Measurements from ENCODE around the gene SUSD4. TPM values are rescaled to one million over a fixed set of nuclear protein-coding genes. Genes with fewer than 3 reads are reported as not detected.

The SUSD4 gene
- total RNA-seq, 1 experiment from 2014 or later: 7.2 TPM

GRCh38 chr1:223234534-223234933, 129.4 kb downstream of the SUSD4 start:
- peaks cover 35% of the 10 kb centered on the region for H3K4me1 Mint-ChIP-seq (ENCODE audit: low read depth, unreplicated experiment)
- no peaks in the 10 kb centered on the region for H3K27me3 Mint-ChIP-seq (ENCODE audit: unreplicated experiment)
- peak overlapping the region; percentile 75 for H3K27ac Mint-ChIP-seq (ENCODE audit: unreplicated experiment)
- BruUV-seq (replicated peaks): no TSS peak
- peaks cover 5% of the 10 kb centered on the region for H3K36me3 Mint-ChIP-seq (ENCODE audit: insufficient read depth, unreplicated experiment)
- peaks cover 2% of the 10 kb centered on the region for H3K9me3 Mint-ChIP-seq (ENCODE audit: low read depth, unreplicated experiment)
- no peak for DNase-seq
- no peak for TF ChIP-seq CTCF (IDR thresholded peaks at IDR 0.05; ENCODE audit: unreplicated experiment)
- CTCF ChIA-PET: interaction anchor here (1.5 kb wide), 1 partner anchor 101 kb away, joined by 4 read pairs; no protein-coding TSS in a partner anchor
- intact Hi-C loops (cut with micrococcal nuclease; ENCODE audit: unreplicated experiment): no loop called here
- H3K4me3 Mint-ChIP-seq (ENCODE audit: low read depth, unreplicated experiment): no peak overlapping the region

- peaks cover 5% of the 10 kb centered on the region for H3K36me3 Mint-ChIP-seq (ENCODE audit: insufficient read depth, unreplicated experiment)
Measured at GRCh38 chr1:223234170-223234514, 129.8 kb downstream of the SUSD4 start.

GRCh38 chr1:223233410-223234169, 130.4 kb downstream of the SUSD4 start:
- CTCF ChIA-PET: interaction anchor here (0.7 to 1.7 kb wide), 4 partner anchors 53 to 100 kb away, joined by 3 to 5 read pairs (median 4); no protein-coding TSS in a partner anchor
- intact Hi-C loops (cut with micrococcal nuclease; ENCODE audit: unreplicated experiment): no loop called here
- no TSS peak for BruUV-seq (replicated peaks)
- H3K27me3 Mint-ChIP-seq (ENCODE audit: unreplicated experiment): no peaks in the 10 kb centered on the region
- DNase-seq: peak; percentile 58
- H3K4me1 Mint-ChIP-seq (ENCODE audit: low read depth, unreplicated experiment): peaks cover 35% of the 10 kb centered on the region
- TF ChIP-seq CTCF (IDR thresholded peaks at IDR 0.05; ENCODE audit: unreplicated experiment): no peak
- H3K4me3 Mint-ChIP-seq (ENCODE audit: low read depth, unreplicated experiment): peak overlapping the region; percentile 19
- H3K9me3 Mint-ChIP-seq (ENCODE audit: low read depth, unreplicated experiment): peaks cover 2% of the 10 kb centered on the region
- H3K27ac Mint-ChIP-seq (ENCODE audit: unreplicated experiment): peak overlapping the region; percentile 75
- H3K36me3 Mint-ChIP-seq (ENCODE audit: insufficient read depth, unreplicated experiment): peaks cover 5% of the 10 kb centered on the region

More at GRCh38 chr1:223234170-223234514, 129.8 kb downstream of the SUSD4 start:
- peak overlapping the region; percentile 75 for H3K27ac Mint-ChIP-seq (ENCODE audit: unreplicated experiment)
- TF ChIP-seq CTCF (IDR thresholded peaks at IDR 0.05; ENCODE audit: unreplicated experiment): no peak
- no peak for DNase-seq
- intact Hi-C loops (cut with micrococcal nuclease; ENCODE audit: unreplicated experiment): no loop called here
- no peaks in the 10 kb centered on the region for H3K27me3 Mint-ChIP-seq (ENCODE audit: unreplicated experiment)
- BruUV-seq (replicated peaks): no TSS peak
- peaks cover 35% of the 10 kb centered on the region for H3K4me1 Mint-ChIP-seq (ENCODE audit: low read depth, unreplicated experiment)
- H3K4me3 Mint-ChIP-seq (ENCODE audit: low read depth, unreplicated experiment): no peak overlapping the region
- H3K9me3 Mint-ChIP-seq (ENCODE audit: low read depth, unreplicated experiment): peaks cover 2% of the 10 kb centered on the region
- CTCF ChIA-PET: interaction anchor here (1.5 to 1.7 kb wide), 2 partner anchors 53 to 101 kb away, joined by 4 to 5 read pairs; no protein-coding TSS in a partner anchor

- Mint-ChIP-seq H3K4me1 (ENCODE audit: low read depth, unreplicated experiment) (peaks cover 35% of the 10 kb centered on the region), H3K4me3 (ENCODE audit: low read depth, unreplicated experiment) (peak overlapping the region; percentile 19), H3K9me3 (ENCODE audit: low read depth, unreplicated experiment) (peaks cover 2% of the 10 kb centered on the region), H3K27me3 (ENCODE audit: unreplicated experiment) (no peaks in the 10 kb centered on the region), H3K27ac (ENCODE audit: unreplicated experiment) (peak overlapping the region; percentile 75), H3K36me3 (ENCODE audit: insufficient read depth, unreplicated experiment) (peaks cover 5% of the 10 kb centered on the region)
- DNase-seq: no peak
- TF ChIP-seq CTCF (IDR thresholded peaks at IDR 0.05; ENCODE audit: unreplicated experiment): no peak
- intact Hi-C loops (cut with micrococcal nuclease; ENCODE audit: unreplicated experiment): no loop called here
- CTCF ChIA-PET: interaction anchor here (0.7 to 1.7 kb wide), 3 partner anchors 52 to 99 kb away, joined by 3 to 5 read pairs (median 3); no protein-coding TSS in a partner anchor
- BruUV-seq (replicated peaks): no TSS peak
Measured at GRCh38 chr1:223233019-223233409, 131.0 kb downstream of the SUSD4 start.
